T-helper 22 cell (primary cell): ENCODE measurements around the gene RIMKLB.
"Not testable (repeated sequence)": the region's sequence is repeated elsewhere in the genome, so short reads cannot be mapped to it uniquely, and the experiment has no call there.

Experiments used
- DNase-seq: peaks from one replicate; pipeline ENCODE4 v3.0.0-alpha.2; 2020; ENCODE audit warnings: low read depth

RIMKLB gene

DNA sequence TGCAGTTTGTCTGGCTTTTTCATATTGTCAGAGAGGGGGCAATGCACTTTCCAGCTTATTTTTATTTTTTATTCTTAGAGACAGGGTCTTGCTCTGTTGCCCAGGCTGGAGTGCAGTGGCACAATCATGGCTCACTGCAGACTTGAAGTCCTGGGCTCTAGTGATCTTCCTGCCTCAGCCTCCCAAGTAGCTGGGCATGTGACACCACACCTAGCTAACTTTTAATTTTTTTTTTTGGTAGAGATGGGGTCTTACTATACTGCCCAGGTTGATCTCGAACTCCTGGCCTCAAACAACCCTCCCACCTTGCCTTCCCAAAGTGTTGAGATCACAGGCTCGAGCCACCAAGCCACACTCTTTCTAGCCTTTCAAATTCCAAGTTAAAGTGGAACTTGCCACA lies 120.7 kb downstream of the RIMKLB start:
- DNase-seq, result no peak

DNA sequence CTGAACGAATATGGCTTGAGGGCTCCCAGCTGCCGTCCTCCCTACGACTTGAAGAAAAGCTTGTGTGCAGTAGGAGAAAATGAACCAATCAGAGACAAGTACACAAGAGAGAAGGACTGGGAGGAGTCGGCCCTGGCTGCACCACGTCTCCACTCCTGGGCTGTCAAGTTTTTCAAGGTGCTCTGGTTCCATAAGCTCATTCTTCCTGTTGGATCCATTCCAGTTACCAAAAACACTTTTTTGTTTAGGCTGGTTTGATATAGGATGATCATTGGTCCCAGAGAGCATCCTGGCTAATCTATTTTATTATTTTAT lies 121.8 kb downstream of the RIMKLB start:
- DNase-seq, result no peak

DNA sequence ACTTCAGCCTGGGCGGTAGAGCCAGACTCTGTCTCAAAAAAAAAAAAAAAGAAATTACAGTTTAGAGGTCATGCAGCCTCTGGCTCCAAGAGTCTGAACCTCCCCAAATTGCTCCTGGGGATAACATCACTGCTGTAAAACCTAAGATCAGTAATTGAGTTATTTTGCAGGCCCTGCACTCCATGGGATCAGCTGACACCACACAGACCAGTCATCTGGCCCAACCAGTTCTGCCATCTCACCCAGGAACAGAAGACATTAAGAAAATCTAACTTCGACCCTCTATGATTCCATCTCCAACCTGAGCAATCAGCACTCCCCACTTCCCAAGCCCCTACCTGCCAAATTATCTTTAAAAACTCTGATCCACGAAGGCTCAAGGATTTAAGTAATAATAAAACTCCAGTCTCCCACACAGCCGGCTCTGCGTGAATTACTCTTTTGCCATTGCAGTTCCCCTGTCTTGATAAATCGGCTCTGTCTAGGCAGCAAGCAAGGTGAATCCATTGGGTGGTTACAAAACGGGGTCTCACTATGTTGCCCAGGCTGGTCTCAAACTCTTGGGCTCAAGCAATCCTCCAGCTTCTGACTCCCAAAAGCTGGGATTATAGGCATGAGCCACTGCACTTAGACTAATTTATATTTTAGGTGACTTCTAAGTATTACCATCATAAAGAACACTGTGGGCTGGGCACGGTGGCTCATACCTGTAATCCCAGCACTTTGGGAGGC lies 123.1 kb downstream of the RIMKLB start:
- not testable (repeated sequence) for DNase-seq

DNA sequence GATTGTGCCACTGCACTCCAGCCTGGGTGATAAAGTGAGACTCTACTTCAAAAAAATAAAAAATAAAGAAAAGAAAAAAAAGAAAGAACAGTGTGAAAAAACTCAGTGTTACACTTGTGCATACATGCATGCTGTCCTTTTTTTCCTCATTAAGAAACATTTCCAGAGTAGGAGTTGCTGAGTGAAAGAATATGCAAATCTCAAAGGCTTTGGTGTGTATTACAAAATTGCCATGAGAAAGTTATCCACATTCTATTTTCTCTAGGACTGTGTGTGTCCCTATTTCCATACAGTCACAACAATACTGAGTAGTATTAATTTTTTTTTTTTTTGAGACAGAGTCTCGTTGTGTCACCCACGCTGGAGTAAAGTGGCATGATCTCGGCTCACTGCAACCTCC lies 123.8 kb downstream of the RIMKLB start:
- DNase-seq, result no peak

DNA sequence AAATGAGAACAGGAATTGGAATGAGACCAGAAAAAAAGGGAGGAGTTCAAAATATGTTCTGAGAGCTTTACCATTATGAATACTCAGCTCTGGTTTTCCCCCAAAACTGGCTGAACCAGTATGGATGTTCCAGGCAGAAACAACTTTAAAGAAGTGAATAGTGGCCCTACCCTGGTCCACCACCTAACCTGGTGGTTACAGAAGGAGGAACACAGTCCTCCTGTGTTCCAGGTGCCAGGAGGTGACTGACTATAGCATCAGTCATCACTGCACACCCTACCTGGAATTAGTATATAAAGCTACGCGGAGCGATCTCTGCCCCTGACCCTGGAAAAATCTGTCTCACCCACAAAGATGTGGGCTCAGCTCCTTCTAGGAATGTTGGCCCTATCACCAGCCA lies 124.5 kb downstream of the RIMKLB start, which contains the start of gene A2ML1:
TSS of gene A2ML1 (plus strand) at position 324 of the 400 bp plus-strand sequence. CDS start at position 355, 31 bp downstream.
- no peak for DNase-seq

DNA sequence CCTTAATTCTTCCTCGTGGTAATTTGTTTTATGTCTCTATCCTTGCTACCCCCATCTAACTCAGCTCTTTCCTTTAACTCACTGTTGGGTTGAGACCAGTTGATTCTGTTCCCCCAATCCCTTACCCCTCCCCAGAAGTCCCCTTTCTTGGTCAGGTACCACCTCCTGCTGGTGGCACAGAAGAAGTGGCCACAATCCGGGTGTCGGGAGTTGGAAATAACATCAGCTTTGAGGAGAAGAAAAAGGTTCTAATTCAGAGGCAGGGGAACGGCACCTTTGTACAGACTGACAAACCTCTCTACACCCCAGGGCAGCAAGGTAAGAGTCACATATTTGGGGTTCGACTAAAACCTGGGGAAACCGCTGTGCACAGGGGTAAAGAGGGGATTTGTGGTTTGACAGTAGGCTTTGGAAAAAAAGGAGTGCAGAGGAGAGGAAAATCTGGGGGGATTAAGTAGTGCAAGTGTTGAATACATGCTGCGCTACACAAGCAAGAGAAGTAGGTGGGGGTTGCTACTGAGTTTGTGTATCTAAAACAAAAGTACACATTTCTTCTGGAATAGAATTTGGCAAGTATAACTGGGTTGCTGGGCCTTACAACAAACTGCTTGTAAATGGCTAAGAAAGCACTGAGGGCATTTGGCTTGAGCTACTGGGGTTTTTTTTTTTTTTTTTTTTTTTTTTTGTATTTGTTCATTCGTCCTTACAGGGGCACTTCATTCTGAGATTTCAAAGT lies 125.9 kb downstream of the RIMKLB start:
- no peak for DNase-seq

DNA sequence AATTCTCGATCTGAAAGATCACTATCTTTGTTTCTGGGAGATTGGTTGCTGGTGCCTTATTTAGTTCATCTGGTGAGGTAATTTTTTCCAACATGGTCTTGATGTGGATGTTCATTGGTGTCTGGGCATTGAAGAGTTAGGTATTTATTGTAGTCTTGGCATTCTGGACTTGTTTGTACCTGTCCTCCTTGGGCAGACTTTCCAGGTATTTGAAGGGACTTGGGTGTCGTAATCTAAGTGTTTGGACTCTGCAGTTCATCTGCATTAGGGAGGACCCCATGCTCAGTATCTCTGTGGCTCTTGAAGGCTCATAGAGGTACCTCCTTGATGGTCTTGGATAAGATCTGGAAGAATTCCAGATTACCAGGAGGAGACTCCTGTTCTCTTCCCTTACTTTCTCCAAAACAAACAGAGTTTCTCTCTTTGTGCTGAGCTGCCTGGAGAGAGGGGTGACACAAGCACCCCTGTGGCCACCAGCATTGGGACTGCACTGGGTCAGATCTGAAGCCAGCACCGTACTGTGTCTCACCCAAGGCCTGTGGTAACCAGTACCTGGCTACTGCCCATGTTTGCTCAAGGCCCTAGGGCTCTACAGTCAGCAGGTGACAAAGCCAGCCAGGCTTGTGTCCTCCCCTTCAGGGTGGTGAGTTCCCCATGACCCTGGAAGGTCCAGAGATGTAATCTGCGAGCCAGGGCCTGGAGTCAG lies 129.9 kb downstream of the RIMKLB start:
- DNase-seq, result no peak

DNA sequence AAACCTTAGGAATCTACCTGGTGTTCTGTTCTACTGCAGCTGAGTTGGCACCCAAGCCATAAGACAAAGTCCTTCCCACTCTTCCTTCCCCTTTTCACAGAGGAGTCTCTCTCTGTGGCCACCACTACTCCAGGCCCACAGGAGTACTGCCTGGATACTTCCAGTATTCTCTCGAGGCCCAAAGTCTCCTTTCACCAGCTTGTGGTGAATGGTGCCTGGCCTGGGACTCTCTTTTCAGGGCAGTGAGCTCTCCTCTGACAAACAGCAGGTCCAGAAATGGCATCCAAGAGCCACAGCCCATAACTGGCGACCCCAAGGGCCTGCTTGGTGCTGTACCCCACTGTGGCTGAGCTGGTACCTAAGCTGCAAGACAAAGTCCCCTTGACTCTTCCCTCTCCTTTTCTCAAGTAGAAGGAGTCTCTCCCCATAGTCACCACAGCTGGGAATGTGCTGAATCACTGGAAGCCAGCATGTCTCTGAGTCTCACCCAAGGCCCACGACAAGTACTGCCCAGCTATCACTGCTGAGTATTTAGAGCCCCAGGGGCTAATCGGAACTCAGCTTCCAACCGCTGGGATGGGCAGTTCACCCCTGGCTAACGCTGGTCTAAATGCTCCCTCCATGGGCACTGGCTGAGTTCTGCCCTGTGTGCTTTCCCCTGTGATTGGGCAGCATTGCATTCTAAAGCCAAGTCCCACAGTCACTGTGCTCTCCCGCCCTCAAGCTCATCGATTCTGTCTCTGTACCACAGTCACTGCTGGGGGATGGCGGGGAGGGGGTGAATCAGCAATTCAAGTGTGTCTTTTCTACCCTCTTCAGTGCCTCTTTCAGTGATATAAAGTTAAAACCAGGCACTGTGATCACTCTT lies 130.7 kb downstream of the RIMKLB start:
- no peak for DNase-seq

DNA sequence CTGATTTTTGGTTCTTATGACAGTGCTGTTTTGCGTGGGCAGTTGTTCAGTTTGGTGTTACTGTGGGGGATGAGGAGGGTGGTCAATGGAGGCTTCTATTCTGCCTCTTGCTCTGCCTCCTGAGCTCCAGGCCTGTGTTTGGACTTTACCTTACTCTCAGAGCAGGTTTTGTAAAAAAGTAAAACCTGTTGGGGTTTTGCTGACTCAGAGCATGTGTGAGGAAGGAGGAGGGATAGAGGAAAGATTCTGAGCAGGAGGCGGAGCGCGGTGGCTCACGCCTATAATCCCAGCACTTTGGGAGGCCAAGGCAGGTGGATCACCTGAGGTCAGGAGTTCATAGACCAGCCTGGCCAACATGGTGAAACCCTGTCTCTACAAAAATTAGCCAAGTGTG lies 131.3 kb downstream of the RIMKLB start:
- DNase-seq, result no peak

DNA sequence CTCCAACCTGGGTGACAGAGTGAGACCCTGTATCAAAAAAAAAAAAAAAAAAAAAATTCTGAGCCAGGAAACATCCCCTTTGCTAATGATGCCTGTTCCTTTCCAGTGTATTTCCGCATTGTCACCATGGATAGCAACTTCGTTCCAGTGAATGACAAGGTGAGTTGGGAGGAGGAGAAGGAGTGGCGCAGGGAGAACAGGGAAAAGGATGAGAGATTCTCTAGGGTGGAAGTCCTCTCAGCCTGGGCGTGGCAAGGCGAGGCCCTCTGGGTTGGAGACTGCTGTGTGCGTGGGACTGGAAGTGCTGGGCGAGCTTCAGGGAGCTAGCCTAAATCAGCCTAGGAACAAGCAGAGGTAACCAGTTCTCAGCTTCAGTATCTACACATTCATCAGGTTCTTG lies 131.8 kb downstream of the RIMKLB start:
- DNase-seq, result no peak

DNA sequence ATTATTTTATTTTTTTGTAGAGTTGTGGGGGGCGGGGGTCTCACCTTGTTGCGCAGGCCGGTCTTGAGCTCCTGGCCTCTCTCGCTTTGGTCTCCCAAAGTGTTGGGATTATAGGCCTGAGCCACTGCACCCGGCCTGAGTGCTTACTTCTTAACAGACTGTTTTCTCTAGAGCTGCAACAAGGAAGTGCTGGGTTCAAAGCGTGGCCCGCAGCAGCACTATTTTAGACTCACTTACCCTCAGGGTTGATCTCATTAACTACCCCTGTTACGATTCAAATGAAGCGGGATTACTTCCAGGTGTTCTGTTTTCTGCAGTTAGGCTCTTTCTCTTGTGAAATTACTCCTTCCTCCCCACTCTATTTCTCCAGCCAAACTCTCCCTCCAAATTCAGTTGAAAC lies 133.3 kb downstream of the RIMKLB start:
- DNase-seq, result no peak

DNA sequence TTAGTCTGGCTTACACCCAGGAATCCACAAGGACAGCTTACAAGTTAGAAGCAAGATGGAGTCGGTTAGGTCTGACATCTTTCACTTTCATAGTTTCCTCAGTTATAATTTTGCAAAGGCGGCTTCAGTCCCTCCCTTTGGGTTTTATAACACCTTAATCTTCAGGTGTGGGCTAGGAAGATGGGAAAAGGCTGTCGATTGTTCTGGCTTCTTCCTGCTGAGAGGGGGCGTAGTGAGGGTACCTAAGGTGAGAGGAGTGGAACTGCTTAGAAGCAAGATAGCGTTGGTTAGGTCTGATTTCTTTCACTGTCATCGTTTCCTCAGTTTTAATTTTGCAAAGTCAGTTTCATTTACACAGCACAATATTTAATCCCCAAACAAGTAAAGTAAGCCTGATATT lies 134.7 kb downstream of the RIMKLB start:
- DNase-seq, result no peak
